SK-N-MC (cell line): ENCODE data around the gene PANK1.
"Not testable (repeated sequence)": the region's sequence is repeated elsewhere in the genome, so short reads cannot be mapped to it uniquely, and the experiment has no call there.

Experiments used
- DNase-seq: peaks from one replicate; pipeline ENCODE4 v3.0.0-alpha.2; 2011; ENCODE audit warnings: low read depth, low spot score
- H3K27ac ChIP-seq: fragments of 200-600 bp; sonication (generic); 2 replicates; pipeline ENCODE4 v1.5.1; 2016; ENCODE audit warnings: mixed run types
- H3K36me3 ChIP-seq: fragments of 200-600 bp; sonication (generic); 2 replicates; pipeline ENCODE4 v1.6.1; 2017; ENCODE audit warnings: antibody characterized with exemption, low read length, mixed read lengths; ENCODE audit not compliant: insufficient read depth
- H3K4me3 ChIP-seq: fragments of 200-600 bp; sonication (generic); 2 replicates; pipeline ENCODE4 v1.5.1; 2016
- H3K9ac ChIP-seq: fragments of 200-600 bp; sonication (generic); 2 replicates; pipeline ENCODE4 v1.8.0; 2017; ENCODE audit warnings: mixed run types, mixed read lengths; ENCODE audit not compliant: insufficient read length
- H3K9me3 ChIP-seq: fragments of 200-600 bp; sonication (generic); 2 replicates; pipeline ENCODE4 v1.6.1; 2017; ENCODE audit warnings: low read depth, mild to moderate bottlenecking, antibody characterized with exemption, low read length, moderate library complexity, mixed read lengths
- EZH2 ChIP-seq: fragments of 200-600 bp; sonication (generic); IDR thresholded peaks from one replicate; pipeline ENCODE4 v1.6.1; 2017; ENCODE audit warnings: antibody characterized with exemption
- FOXP2 ChIP-seq: optimal IDR thresholded peaks from 2 replicates; pipeline ENCODE3; 2011; ENCODE audit warnings: mild to moderate bottlenecking, moderate library complexity; ENCODE audit not compliant: insufficient read depth; ENCODE audit errors: extremely low read length, control extremely low read depth
- POLR2AphosphoS5 ChIP-seq: IDR thresholded peaks from 2 replicates; pipeline ENCODE4 v1.6.1; 2012; ENCODE audit warnings: mild to moderate bottlenecking, low read depth, low read length, borderline replicate concordance

Gene PANK1

DNA sequence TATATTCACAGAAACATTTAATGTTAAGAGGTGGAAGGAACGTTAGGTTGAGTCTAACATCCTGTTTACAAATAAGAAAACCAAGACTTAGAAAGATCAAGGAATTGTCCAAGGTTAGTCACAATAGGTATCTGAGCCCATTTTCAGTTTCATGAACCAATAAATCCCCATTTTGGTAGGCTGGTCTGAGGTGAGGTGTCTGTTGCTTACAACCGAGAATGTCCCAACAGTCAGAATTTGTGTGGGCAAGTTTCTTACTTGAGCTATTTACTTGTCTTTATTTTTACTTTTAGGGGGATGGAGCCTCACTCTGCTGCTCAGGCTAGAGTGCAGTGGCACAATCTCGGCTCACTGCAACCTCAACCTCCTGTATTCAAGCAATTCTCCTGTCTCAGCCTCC, 23.6 kb downstream of the PANK1 start:
- no peak for DNase-seq
- Histone ChIP-seq H3K4me3 (no peak overlapping the region), H3K27ac (no peak overlapping the region), H3K9me3 (no peaks in the 10 kb centered on the region), H3K36me3 (no peaks in the 10 kb centered on the region), H3K9ac (no peak overlapping the region)
- TF ChIP-seq FOXP2 (no peak), EZH2 (no peak), POLR2AphosphoS5 (no peak)

DNA sequence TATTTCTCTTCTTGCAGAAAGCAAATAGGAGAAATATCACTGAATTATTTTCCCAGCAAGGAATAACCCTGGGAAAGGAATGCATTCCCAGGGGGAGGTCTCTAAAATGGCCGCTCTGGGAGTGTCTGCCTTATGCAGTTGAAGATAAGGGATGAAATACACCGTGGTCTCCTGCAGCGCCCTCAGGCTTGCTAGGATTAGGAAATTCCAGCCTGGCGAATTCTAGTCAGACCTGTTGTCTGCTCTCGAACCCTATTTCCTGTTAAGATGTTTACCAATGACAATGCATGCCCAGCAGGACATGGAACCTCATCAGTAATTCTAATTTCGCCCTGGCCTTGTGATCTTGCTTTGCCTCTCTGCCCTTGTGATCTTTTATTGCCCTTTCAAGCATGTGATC, 24.7 kb downstream of the PANK1 start:
- not testable (repeated sequence) for H3K36me3 ChIP-seq, H3K9me3 ChIP-seq, DNase-seq, H3K4me3 ChIP-seq, H3K27ac ChIP-seq, H3K9ac ChIP-seq

DNA sequence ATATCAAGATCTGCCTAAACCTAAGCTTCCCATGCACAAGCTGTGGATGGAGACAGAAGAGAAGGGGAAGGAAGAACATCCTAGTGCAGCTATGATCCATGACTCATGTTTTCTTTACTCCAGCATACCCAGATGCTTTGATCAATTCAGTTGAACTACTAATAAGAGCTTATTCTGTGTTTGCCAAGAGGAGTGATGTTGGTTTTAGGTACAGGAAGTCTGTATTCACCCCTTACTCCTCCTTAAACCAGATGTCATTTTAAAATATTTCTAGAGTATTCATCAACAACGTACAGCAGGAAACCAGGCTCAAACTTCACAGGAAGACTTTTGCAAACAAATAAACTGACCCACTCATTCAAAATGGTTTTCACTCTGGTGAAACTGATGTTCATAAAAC, 29.2 kb downstream of the PANK1 start:
- Histone ChIP-seq H3K9me3 (no peaks in the 10 kb centered on the region), H3K4me3 (no peak overlapping the region), H3K27ac (no peak overlapping the region), H3K36me3 (no peaks in the 10 kb centered on the region), H3K9ac (no peak overlapping the region)
- TF ChIP-seq POLR2AphosphoS5 = no peak
- TF ChIP-seq EZH2 = no peak
- TF ChIP-seq FOXP2 = no peak
- DNase-seq = no peak

DNA sequence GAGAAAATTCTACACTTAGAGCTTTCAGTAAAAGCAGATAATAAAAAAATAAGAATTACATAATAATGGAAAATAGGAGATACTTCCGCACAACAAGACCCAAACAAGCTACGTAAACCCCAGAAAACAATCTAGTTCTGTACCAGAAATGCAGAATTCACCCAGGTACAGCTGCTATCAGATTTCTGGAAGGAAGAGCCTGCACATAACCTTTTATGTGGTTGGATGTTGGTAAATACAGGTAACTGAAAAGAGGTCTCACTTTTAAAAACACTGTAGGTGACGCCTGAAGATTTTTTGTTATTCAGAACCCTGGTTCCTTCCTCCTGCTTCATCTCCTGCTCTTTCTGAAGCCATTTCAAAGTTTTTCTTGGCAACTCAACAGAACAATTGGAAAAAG, 29.9 kb downstream of the PANK1 start:
- no peaks in the 10 kb centered on the region for H3K36me3 ChIP-seq
- no peak overlapping the region for H3K4me3 ChIP-seq
- DNase-seq = no peak

DNA sequence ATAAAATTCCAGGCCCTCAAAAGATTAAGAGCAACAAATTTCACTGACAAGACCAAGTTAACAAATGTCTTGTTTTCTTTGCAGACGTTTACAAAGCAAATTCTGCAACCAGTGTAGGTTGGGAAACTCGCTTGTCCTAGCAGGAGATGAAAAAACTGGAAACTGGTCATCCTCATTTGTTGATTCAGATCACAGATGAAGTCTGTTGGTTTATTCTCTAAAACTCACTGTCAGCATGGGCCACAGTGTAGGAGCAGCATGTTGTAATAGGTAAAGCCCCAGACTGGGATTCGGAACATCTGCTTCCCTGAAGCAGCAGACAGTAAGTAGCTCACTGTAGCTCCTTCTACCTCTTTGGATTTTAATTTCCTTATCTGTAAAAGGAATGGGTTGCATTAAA, 31.5 kb downstream of the PANK1 start:
- DNase-seq = no peak
- no peak for TF ChIP-seq FOXP2
- TF ChIP-seq POLR2AphosphoS5 = no peak
- no peak for TF ChIP-seq EZH2
- Histone ChIP-seq H3K9ac (no peak overlapping the region), H3K9me3 (no peaks in the 10 kb centered on the region), H3K36me3 (no peaks in the 10 kb centered on the region), H3K27ac (no peak overlapping the region), H3K4me3 (no peak overlapping the region)

More for the DNA sequence above, 29.9 kb downstream of the PANK1 start:
- Histone ChIP-seq H3K27ac (no peak overlapping the region), H3K9me3 (no peaks in the 10 kb centered on the region), H3K9ac (no peak overlapping the region)
- TF ChIP-seq POLR2AphosphoS5 = no peak
- no peak for TF ChIP-seq EZH2
- TF ChIP-seq FOXP2 = no peak

DNA sequence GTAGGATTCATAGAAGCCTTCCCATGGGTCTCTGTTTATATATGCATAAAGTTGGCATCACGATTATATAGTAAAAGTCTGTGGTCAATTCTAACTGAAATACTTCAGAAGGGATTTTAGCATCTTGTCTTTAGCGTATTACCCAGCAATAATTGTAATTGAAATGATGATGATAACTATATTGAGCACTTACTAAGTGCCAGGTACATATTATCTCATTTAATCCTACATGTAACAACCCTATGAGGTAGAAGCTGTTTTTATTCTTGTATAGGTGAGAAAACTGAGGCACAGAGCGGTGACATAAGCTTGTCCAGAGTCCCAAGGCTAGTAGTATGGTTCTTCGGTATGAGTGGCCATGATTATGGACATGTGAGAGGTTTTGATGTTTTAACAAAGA, 33.8 kb downstream of the PANK1 start:
- H3K36me3 ChIP-seq = no peaks in the 10 kb centered on the region
- DNase-seq = no peak

DNA sequence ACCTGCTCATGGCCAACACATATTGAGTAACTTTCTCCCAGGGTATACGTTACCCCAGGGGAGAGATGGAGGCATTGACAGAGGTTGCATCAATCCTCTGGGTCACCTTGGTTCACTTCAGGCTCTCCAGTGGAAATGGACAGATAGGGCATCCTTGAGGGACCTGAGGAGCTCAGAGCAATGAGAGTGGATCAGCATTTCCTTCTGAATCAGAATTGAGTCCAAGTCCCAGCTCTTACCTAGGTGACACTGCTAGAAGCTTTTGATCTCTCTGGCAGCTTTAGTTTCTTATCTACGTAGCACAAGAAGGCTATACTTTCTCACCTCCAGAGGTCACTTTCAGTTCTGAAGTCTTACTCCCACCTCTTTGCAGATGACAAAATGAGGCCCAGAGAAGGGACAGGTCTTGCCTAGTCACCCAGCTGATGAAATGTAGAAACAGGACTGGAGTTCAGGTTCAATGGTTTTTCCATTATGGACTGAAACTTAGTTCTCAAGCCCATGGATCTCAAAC, 35.2 kb downstream of the PANK1 start:
- Histone ChIP-seq H3K27ac (no peak overlapping the region), H3K36me3 (no peaks in the 10 kb centered on the region), H3K9me3 (no peaks in the 10 kb centered on the region), H3K4me3 (no peak overlapping the region), H3K9ac (no peak overlapping the region)
- TF ChIP-seq FOXP2 (no peak), POLR2AphosphoS5 (no peak), EZH2 (no peak)
- no peak for DNase-seq

More for the DNA sequence above, 33.8 kb downstream of the PANK1 start:
- Histone ChIP-seq H3K9me3 (no peaks in the 10 kb centered on the region), H3K4me3 (no peak overlapping the region), H3K27ac (no peak overlapping the region), H3K9ac (no peak overlapping the region)
- TF ChIP-seq EZH2 (no peak), POLR2AphosphoS5 (no peak), FOXP2 (no peak)

DNA sequence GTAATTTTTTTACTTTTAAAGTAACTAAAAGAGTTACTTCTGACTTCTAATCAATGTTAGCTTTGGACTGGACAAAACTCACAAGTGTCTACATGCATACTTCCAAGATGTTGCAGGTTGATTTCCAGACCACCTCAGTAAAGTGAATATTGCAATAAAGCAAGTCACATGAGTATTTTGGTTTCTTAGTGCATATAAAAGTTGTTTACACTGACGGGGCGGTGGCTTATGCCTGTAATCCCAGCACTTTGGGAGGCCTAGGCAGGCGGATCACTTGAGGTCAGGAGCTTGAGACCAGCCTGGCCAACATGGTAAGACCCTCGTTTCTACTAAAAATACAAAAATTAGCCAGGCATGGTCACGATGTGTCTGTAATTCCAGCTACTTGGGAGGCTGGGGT, 40.8 kb downstream of the PANK1 start:
- no peaks in the 10 kb centered on the region for H3K36me3 ChIP-seq
- TF ChIP-seq FOXP2 (no peak), POLR2AphosphoS5 (no peak), EZH2 (no peak)
- H3K9ac ChIP-seq = no peak overlapping the region
- no peak overlapping the region for H3K4me3 ChIP-seq
- no peak overlapping the region for H3K27ac ChIP-seq
- no peak for DNase-seq
- H3K9me3 ChIP-seq = no peaks in the 10 kb centered on the region

DNA sequence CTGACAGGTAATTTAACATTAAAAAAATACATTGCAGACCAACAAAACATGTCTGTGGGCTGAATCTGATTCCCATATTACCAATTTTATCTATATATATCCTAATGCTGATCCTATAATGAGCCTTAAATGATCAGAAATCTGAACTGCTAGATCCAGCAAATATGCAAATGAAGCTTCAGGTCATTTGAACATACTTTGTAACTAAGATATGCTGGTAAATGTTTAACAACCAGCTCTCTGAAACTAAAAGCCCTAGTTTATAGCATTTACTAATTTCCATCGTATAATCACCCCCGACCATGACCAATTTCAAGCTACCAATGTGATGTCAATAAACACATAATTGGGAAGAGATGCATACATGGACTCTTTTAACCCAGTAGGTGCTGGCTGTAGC, 42.1 kb downstream of the PANK1 start:
- no peak overlapping the region for H3K9ac ChIP-seq
- no peak for DNase-seq
- no peak overlapping the region for H3K27ac ChIP-seq
- H3K9me3 ChIP-seq = no peaks in the 10 kb centered on the region
- TF ChIP-seq EZH2 = no peak
- TF ChIP-seq FOXP2 = no peak
- TF ChIP-seq POLR2AphosphoS5 = no peak
- no peak overlapping the region for H3K4me3 ChIP-seq
- H3K36me3 ChIP-seq = no peaks in the 10 kb centered on the region
